HG03095 (cell line): ENCODE data around the gene AMOTL1.

ENCODE experiments used
- ATAC-seq: cut with Tn5 transposase; IDR thresholded peaks from one replicate; pipeline ENCODE4 v1.9.1; 2021; ENCODE audit warnings: moderate library complexity; ENCODE audit not compliant: unreplicated experiment

The AMOTL1 gene

GRCh38 chr11:94740083-94741021 is 27.8 kb upstream of the AMOTL1 start:
- no peak for ATAC-seq

- ATAC-seq = no peak
Observed at GRCh38 chr11:94741022-94741679, 27.0 kb upstream of the AMOTL1 start.

GRCh38 chr11:94742665-94743064 is 25.5 kb upstream of the AMOTL1 start:
- no peak for ATAC-seq

GRCh38 chr11:94746721-94747120 is 21.4 kb upstream of the AMOTL1 start:
- ATAC-seq = no peak

- no peak for ATAC-seq
Observed at GRCh38 chr11:94747146-94747545, 21.0 kb upstream of the AMOTL1 start.

- no peak for ATAC-seq
Observed at GRCh38 chr11:94747601-94748041, 20.5 kb upstream of the AMOTL1 start.

- no peak for ATAC-seq
Observed at GRCh38 chr11:94749369-94749768, 18.8 kb upstream of the AMOTL1 start.

GRCh38 chr11:94750319-94751217 is 17.6 kb upstream of the AMOTL1 start:
- ATAC-seq = no peak

GRCh38 chr11:94751218-94751609 is 16.9 kb upstream of the AMOTL1 start:
- no peak for ATAC-seq

GRCh38 chr11:94751786-94752185 is 16.4 kb upstream of the AMOTL1 start:
- no peak for ATAC-seq

GRCh38 chr11:94753630-94754029 is 14.5 kb upstream of the AMOTL1 start:
- ATAC-seq = no peak

- ATAC-seq = no peak
Observed at GRCh38 chr11:94754335-94754734, 13.8 kb upstream of the AMOTL1 start.

GRCh38 chr11:94754819-94755218 is 13.3 kb upstream of the AMOTL1 start:
- ATAC-seq = no peak

GRCh38 chr11:94755494-94755893 is 12.7 kb upstream of the AMOTL1 start:
- no peak for ATAC-seq

GRCh38 chr11:94757037-94757735 is 11.0 kb upstream of the AMOTL1 start:
- ATAC-seq = no peak

- no peak for ATAC-seq
Observed at GRCh38 chr11:94758666-94759065, 9.5 kb upstream of the AMOTL1 start.

GRCh38 chr11:94759522-94759921 is 8.6 kb upstream of the AMOTL1 start:
- ATAC-seq = no peak

- ATAC-seq = no peak
Observed at GRCh38 chr11:94760296-94760695, 7.9 kb upstream of the AMOTL1 start.

GRCh38 chr11:94762208-94762607 is 5.9 kb upstream of the AMOTL1 start:
- ATAC-seq = no peak

- ATAC-seq = no peak
Observed at GRCh38 chr11:94762995-94763394, 5.2 kb upstream of the AMOTL1 start.
